Endothelial cell (in vitro differentiated cells): Measurements from ENCODE around the gene DOCK10. TPM values are rescaled to one million over a fixed set of nuclear protein-coding genes. Genes with fewer than 3 reads are reported as not detected.

Experiments used
- DNase-seq: peaks from one replicate; pipeline ENCODE4 v3.0.0; 2021; ENCODE audit warnings: low spot score
- H3K27ac Mint-ChIP-seq: one replicate; pipeline ENCODE4 v1.8.0; 2021; ENCODE audit warnings: mixed read lengths, inconsistent platforms; ENCODE audit not compliant: unreplicated experiment
- H3K27me3 Mint-ChIP-seq: one replicate; pipeline ENCODE4 v1.8.0; 2021; ENCODE audit warnings: mild to moderate bottlenecking, moderate library complexity, mixed read lengths, inconsistent platforms; ENCODE audit not compliant: unreplicated experiment
- H3K36me3 Mint-ChIP-seq: one replicate; pipeline ENCODE4 v1.8.0; 2021; ENCODE audit warnings: mild to moderate bottlenecking, low read depth, mixed read lengths, inconsistent platforms; ENCODE audit not compliant: unreplicated experiment
- H3K4me1 Mint-ChIP-seq: one replicate; pipeline ENCODE4 v1.8.0; 2021; ENCODE audit warnings: mild to moderate bottlenecking, mixed read lengths, inconsistent platforms; ENCODE audit not compliant: unreplicated experiment
- H3K4me3 Mint-ChIP-seq: one replicate; pipeline ENCODE4 v1.8.0; 2021; ENCODE audit warnings: mild to moderate bottlenecking, mixed read lengths, inconsistent platforms; ENCODE audit not compliant: unreplicated experiment
- H3K9me3 Mint-ChIP-seq: one replicate; pipeline ENCODE4 v1.8.0; 2021; ENCODE audit warnings: mixed read lengths, inconsistent platforms; ENCODE audit not compliant: unreplicated experiment
- total RNA-seq: library from RNA; stranded (reverse); fragmentation: NEBNext Ultra II Directional; extraction: Animal tissue kit (Norgen Biotek cat#: 25700); gene quantifications from one replicate; pipeline ENCODE4 v1.2.1, GENCODE V29; 2021; ENCODE audit not compliant: unreplicated experiment
- TF ChIP-seq, protein P1 (sequence below): fragments of 200-600 bp; sonication (generic); IDR thresholded peaks from one replicate; pipeline ENCODE4 v1.5.0; 2021; ENCODE audit warnings: antibody characterized with exemption; ENCODE audit not compliant: unreplicated experiment

The DOCK10 gene
- total RNA-seq, 1 donor from 2014 or later, result 7.6 TPM

DNA sequence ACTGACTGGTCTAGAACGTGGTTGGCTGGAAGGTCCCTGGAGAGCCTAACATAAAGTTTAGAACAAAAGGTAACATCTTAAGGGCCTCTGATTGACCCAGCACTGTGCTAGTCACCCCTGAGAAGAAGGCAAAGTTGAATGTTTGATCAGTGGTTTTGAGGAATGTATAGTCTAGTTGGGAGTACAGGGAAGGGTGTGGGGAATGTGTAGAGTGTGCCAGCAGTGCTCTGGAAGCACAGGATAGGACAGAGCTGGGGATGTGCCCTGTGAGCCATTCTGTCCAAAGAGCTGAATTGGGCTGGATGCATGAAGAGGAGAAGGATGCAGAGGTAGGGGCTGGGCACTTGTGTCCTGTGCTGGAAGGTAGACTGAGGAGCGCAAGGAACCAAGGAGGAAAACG lies 41.0 kb upstream of the DOCK10 start:
- H3K36me3 Mint-ChIP-seq, result no peaks in the 10 kb centered on the region
- TF ChIP-seq, protein P1, sequence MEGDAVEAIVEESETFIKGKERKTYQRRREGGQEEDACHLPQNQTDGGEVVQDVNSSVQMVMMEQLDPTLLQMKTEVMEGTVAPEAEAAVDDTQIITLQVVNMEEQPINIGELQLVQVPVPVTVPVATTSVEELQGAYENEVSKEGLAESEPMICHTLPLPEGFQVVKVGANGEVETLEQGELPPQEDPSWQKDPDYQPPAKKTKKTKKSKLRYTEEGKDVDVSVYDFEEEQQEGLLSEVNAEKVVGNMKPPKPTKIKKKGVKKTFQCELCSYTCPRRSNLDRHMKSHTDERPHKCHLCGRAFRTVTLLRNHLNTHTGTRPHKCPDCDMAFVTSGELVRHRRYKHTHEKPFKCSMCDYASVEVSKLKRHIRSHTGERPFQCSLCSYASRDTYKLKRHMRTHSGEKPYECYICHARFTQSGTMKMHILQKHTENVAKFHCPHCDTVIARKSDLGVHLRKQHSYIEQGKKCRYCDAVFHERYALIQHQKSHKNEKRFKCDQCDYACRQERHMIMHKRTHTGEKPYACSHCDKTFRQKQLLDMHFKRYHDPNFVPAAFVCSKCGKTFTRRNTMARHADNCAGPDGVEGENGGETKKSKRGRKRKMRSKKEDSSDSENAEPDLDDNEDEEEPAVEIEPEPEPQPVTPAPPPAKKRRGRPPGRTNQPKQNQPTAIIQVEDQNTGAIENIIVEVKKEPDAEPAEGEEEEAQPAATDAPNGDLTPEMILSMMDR, result no peak
- H3K27me3 Mint-ChIP-seq, result peaks cover 6% of the 10 kb centered on the region
- no peaks in the 10 kb centered on the region for H3K9me3 Mint-ChIP-seq
- no peak overlapping the region for H3K27ac Mint-ChIP-seq
- H3K4me3 Mint-ChIP-seq, result no peak overlapping the region
- peaks cover 13% of the 10 kb centered on the region for H3K4me1 Mint-ChIP-seq
- DNase-seq, result no peak

- TF ChIP-seq, protein P1, result no peak
- no peak for DNase-seq
- H3K9me3 Mint-ChIP-seq, result no peaks in the 10 kb centered on the region
- H3K27ac Mint-ChIP-seq, result no peak overlapping the region
- no peak overlapping the region for H3K4me3 Mint-ChIP-seq
- peaks cover 19% of the 10 kb centered on the region for H3K4me1 Mint-ChIP-seq
- no peaks in the 10 kb centered on the region for H3K36me3 Mint-ChIP-seq
- H3K27me3 Mint-ChIP-seq, result peaks cover 1% of the 10 kb centered on the region
Observed at GRCh38 chr2:225076125-225076524, 33.9 kb upstream of the DOCK10 start.

DNA sequence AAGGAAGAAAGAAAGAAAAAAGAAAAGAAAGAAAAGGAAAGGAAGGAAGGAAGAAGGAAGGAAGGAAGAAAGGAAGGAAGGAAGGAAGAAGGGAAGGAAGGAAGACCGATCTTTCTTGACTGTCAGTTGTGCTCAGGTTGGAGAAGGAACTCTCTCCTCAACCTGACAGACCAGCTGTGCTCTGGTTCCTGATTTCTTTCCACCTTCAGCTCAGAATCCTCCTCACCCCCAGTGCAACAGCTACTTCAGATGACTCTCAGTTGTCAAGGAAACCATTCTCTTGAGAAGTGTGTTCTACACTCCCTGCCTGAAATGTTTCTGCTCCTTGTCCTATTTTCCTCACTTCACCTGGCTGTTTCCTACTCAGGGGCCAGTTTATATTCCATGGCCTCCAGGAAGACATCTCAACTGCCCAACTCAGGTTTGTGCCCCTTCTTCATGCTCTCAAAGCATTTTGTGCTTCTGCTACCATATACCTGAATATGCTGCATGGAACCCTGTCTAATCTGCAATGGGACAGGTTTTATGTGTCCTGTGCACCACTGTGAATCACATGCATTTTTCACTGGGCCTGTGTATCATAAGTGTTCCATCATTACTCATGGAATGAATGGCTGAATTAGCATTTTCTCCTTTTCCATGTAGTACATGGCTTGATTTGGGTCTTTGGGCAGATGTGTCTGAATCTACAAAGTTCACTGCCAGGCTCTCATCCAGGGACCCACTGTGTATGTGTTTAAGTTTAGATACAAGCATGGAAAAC lies 32.8 kb upstream of the DOCK10 start:
- Mint-ChIP-seq H3K36me3 (no peaks in the 10 kb centered on the region), H3K4me1 (peaks cover 15% of the 10 kb centered on the region), H3K27me3 (no peaks in the 10 kb centered on the region), H3K9me3 (no peaks in the 10 kb centered on the region), H3K4me3 (no peak overlapping the region), H3K27ac (no peak overlapping the region)
- TF ChIP-seq, protein P1, result no peak
- DNase-seq, result no peak

- Mint-ChIP-seq H3K9me3 (no peaks in the 10 kb centered on the region), H3K4me1 (peaks cover 8% of the 10 kb centered on the region), H3K36me3 (no peaks in the 10 kb centered on the region), H3K27me3 (no peaks in the 10 kb centered on the region), H3K4me3 (no peak overlapping the region), H3K27ac (no peak overlapping the region)
- DNase-seq, result no peak
- TF ChIP-seq, protein P1, result no peak
Observed at GRCh38 chr2:225074366-225074765, 32.1 kb upstream of the DOCK10 start.

DNA sequence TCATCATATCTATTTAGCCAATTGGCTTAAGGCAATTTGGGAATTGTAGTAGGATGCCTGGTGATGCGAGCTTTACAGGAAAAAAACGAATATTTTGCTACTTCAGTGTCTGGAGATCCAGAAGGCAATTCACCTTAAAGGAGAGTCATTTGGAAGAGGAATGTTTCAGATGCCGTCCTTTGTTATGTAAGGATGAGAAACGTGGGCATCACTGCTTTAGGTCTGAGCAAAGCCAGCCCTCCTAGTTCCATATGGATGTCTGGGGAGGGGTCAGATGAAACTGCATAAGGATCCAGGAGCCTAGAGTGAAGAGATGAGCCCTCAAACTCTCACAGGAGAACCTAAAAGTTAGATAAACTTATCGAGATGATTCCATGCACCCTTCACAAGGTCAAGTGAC lies 30.9 kb upstream of the DOCK10 start:
- H3K4me3 Mint-ChIP-seq, result no peak overlapping the region
- no peak for DNase-seq
- peaks cover 2% of the 10 kb centered on the region for H3K27me3 Mint-ChIP-seq
- H3K9me3 Mint-ChIP-seq, result peaks cover 5% of the 10 kb centered on the region
- H3K27ac Mint-ChIP-seq, result no peak overlapping the region
- H3K4me1 Mint-ChIP-seq, result peaks cover 6% of the 10 kb centered on the region
- TF ChIP-seq, protein P1, result no peak
- H3K36me3 Mint-ChIP-seq, result peaks cover 5% of the 10 kb centered on the region
